Keratinocyte (primary cell): Measurements from ENCODE around the gene IFI27. TPM values are rescaled to one million over a fixed set of nuclear protein-coding genes. Genes with fewer than 3 reads are reported as not detected.

Experiments used
- DNase-seq: peaks from one replicate; pipeline ENCODE4 v3.0.0-alpha.2; 2011; ENCODE audit warnings: low read depth, missing footprints, low spot score
- FAIRE-seq: peaks from 2 replicates; lab custom pipeline; 2011; peaks lifted over from hg19 to GRCh38; lab: Jason Lieb, UNC
- H2AFZ ChIP-seq: 2 replicates; pipeline ENCODE4 v1.6.0; 2012; ENCODE audit warnings: low read length, control low read depth, inconsistent platforms; ENCODE audit not compliant: control insufficient read depth
- H3K27ac ChIP-seq: 2 replicates; pipeline ENCODE4 v1.5.1; 2011; ENCODE audit warnings: low read length; ENCODE audit not compliant: control insufficient read depth, insufficient read depth
- H3K27me3 ChIP-seq: 3 replicates; pipeline ENCODE4 v1.6.0; 2011; ENCODE audit warnings: low read length; ENCODE audit not compliant: control insufficient read depth, insufficient read depth; ENCODE audit errors: extremely low read depth
- H3K36me3 ChIP-seq, 2 experiments: 2 replicates in 1 of 2; 3 replicates in 1 of 2; pipeline ENCODE4 v1.5.1; 2011; ENCODE audit warnings: low read length in 2 of 2, mild to moderate bottlenecking in 1 of 2; ENCODE audit not compliant: control insufficient read depth in 2 of 2, insufficient read depth in 2 of 2; ENCODE audit errors: extremely low read depth in 1 of 2
- H3K4me1 ChIP-seq: 3 replicates; pipeline ENCODE4 v1.5.1; 2011; ENCODE audit warnings: low read length; ENCODE audit not compliant: control insufficient read depth, insufficient read depth; ENCODE audit errors: extremely low read depth
- H3K4me2 ChIP-seq: 3 replicates; pipeline ENCODE4 v1.6.0; 2011; ENCODE audit warnings: low read depth, low read length; ENCODE audit not compliant: control insufficient read depth, insufficient read depth; ENCODE audit errors: extremely low read depth
- H3K4me3 ChIP-seq, 3 experiments: fragments of 200-600 bp in 1 of 3; sonication (generic) in 1 of 3; 2 replicates in 2 of 3; 3 replicates in 1 of 3; pipeline ENCODE4 v1.5.1; 2011 to 2016; ENCODE audit warnings: low read length in 3 of 3, mild to moderate bottlenecking in 3 of 3, control low read depth in 2 of 3, inconsistent platforms in 1 of 3, low read depth in 1 of 3, mixed read lengths in 1 of 3, mixed run types in 1 of 3, moderate library complexity in 1 of 3; ENCODE audit not compliant: control insufficient read depth in 2 of 3, insufficient read depth in 2 of 3; ENCODE audit errors: extremely low read depth in 1 of 3
- H3K79me2 ChIP-seq: 2 replicates; pipeline ENCODE4 v1.6.0; 2012; ENCODE audit warnings: low read length; ENCODE audit not compliant: control insufficient read depth, insufficient read depth
- H3K9ac ChIP-seq: 3 replicates; pipeline ENCODE4 v1.6.0; 2011; ENCODE audit warnings: low read length; ENCODE audit not compliant: control insufficient read depth, insufficient read depth; ENCODE audit errors: extremely low read depth
- H3K9me1 ChIP-seq: 3 replicates; pipeline ENCODE4 v1.6.0; 2011; ENCODE audit warnings: low read length; ENCODE audit not compliant: control insufficient read depth, insufficient read depth; ENCODE audit errors: extremely low read depth
- H3K9me3 ChIP-seq: 2 replicates; pipeline ENCODE4 v1.5.1; 2012; ENCODE audit warnings: low read depth, low read length; ENCODE audit not compliant: control insufficient read depth
- H4K20me1 ChIP-seq: 3 replicates; pipeline ENCODE4 v1.6.0; 2011; ENCODE audit warnings: low read length; ENCODE audit not compliant: control insufficient read depth, insufficient read depth; ENCODE audit errors: extremely low read depth
- CTCF ChIP-seq, 3 experiments: IDR thresholded peaks in 1 of 3; conservative IDR thresholded peaks in 1 of 3; optimal IDR thresholded peaks in 1 of 3; 2 replicates in 2 of 3; 3 replicates in 1 of 3; pipeline versions ENCODE3 to v1.5.1; 2011; ENCODE audit warnings: low read length in 3 of 3, mild to moderate bottlenecking in 3 of 3, moderate library complexity in 2 of 3, control low read depth in 1 of 3, inconsistent platforms in 1 of 3; ENCODE audit not compliant: insufficient read depth in 2 of 3; ENCODE audit errors: extremely low read depth in 1 of 3
- EZH2 ChIP-seq: IDR thresholded peaks from one replicate; pipeline ENCODE4 v1.6.1; 2012; ENCODE audit warnings: inconsistent platforms, mild to moderate bottlenecking, low read length, moderate library complexity
- dilution Hi-C: fragments of 300-500 bp; cut with MboI; formaldehyde crosslinking; loops from one replicate; pipeline ENCODE4 v1.7.0; 2020; ENCODE audit warnings: low sequenced_read_pairs; ENCODE audit not compliant: extremely low pct_ligation_motif_present
- polyA plus RNA-seq, 5 experiments: library from polyadenylated mRNA; depleted of rRNA in 3 of 5; stranded (reverse) in 3 of 5; stranded (forward) in 1 of 5; unstranded in 1 of 5; fragments of >200 nt; gene quantifications; 1 replicate in 1 of 5; 2 replicates in 3 of 5; 3 replicates in 1 of 5; pipeline versions ENCODE4 v1.2.1 to v1.2.3, GENCODE V29; 2011 to 2012; ENCODE audit warnings: missing spikeins in 2 of 5, low read depth in 1 of 5, low replicate concordance in 1 of 5

The IFI27 gene
- polyA plus RNA-seq, 1 donor (not counting 4 experiments of a cell fraction or from before 2014, with no cell fraction given), result 1,132 TPM

GRCh38 chr14:94122438-94122837 lies 11.9 kb downstream of the IFI27 start:
- FAIRE-seq, result no peak
- Histone ChIP-seq H3K9ac (no peak overlapping the region), H3K27ac (no peak overlapping the region), H4K20me1 (no peaks in the 10 kb centered on the region), H3K4me2 (no peak overlapping the region), H3K36me3 (peaks cover 0 to 7% of the 10 kb centered on the region in 2 experiments), H3K4me3 (no peak overlapping the region), H2AFZ (no peak overlapping the region), H3K27me3 (peaks cover 4% of the 10 kb centered on the region), H3K79me2 (no peaks in the 10 kb centered on the region), H3K9me3 (no peaks in the 10 kb centered on the region), H3K9me1 (no peaks in the 10 kb centered on the region), H3K4me1 (no peaks in the 10 kb centered on the region)
- DNase-seq, result no peak
- dilution Hi-C loops, result no loop called here
- TF ChIP-seq EZH2 (no peak), CTCF (optimal IDR thresholded peaks at IDR 0.05 in 1 of 3, IDR thresholded peaks at IDR 0.05 in 1 of 3, conservative IDR thresholded peaks at IDR 0.05 in 1 of 3; ENCODE audit: extremely low read depth in 1 of 3, insufficient read depth in 2 of 3, low read length in 3 of 3) (no peak)

- Histone ChIP-seq H3K9me1 (no peaks in the 10 kb centered on the region), H2AFZ (no peak overlapping the region)
- FAIRE-seq, result no peak
Measured at GRCh38 chr14:94123296-94123695, 12.8 kb downstream of the IFI27 start.

More at GRCh38 chr14:94123296-94123695, 12.8 kb downstream of the IFI27 start:
- no peak for DNase-seq
- dilution Hi-C loops, result no loop called here
- H4K20me1 ChIP-seq, result no peaks in the 10 kb centered on the region
- H3K4me1 ChIP-seq, result peaks cover 2% of the 10 kb centered on the region
- H3K9me3 ChIP-seq, result no peaks in the 10 kb centered on the region
- H3K9ac ChIP-seq, result no peak overlapping the region
- H3K4me2 ChIP-seq, result no peak overlapping the region
- H3K36me3 ChIP-seq, result peaks cover 0 to 12% of the 10 kb centered on the region in 2 experiments
- H3K27ac ChIP-seq, result no peak overlapping the region
- no peaks in the 10 kb centered on the region for H3K27me3 ChIP-seq
- no peak overlapping the region for H3K4me3 ChIP-seq
- TF ChIP-seq CTCF (optimal IDR thresholded peaks at IDR 0.05 in 1 of 3, IDR thresholded peaks at IDR 0.05 in 1 of 3, conservative IDR thresholded peaks at IDR 0.05 in 1 of 3; ENCODE audit: extremely low read depth in 1 of 3, insufficient read depth in 2 of 3, low read length in 3 of 3), result no peak
- TF ChIP-seq EZH2, result no peak
- no peaks in the 10 kb centered on the region for H3K79me2 ChIP-seq
